Ascending aorta (tissue), 2 donors: ENCODE results near the gene DYNLT1. TPM values are rescaled to one million over a fixed set of nuclear protein-coding genes. Genes with fewer than 3 reads are reported as not detected.

Experiments
- DNase-seq, 2 donors: peaks; one replicate each; pipeline ENCODE4 v3.0.0-alpha.2; 2019; ENCODE audit warnings: low spot score in 2 of 2
- H3K27ac ChIP-seq, 2 donors: fragments of 200-600 bp; sonication (generic); one replicate each; pipeline ENCODE4 v1.5.1; 2016 to 2017; ENCODE audit warnings: mild to moderate bottlenecking in 1 of 2
- H3K27me3 ChIP-seq: fragments of 200-600 bp; sonication (generic); one replicate; pipeline ENCODE4 v1.5.1; 2017
- H3K36me3 ChIP-seq, 2 donors: fragments of 200-600 bp; sonication (generic); one replicate each; pipeline ENCODE4 v1.5.1; 2016
- H3K4me1 ChIP-seq, 2 donors: fragments of 200-600 bp; sonication (generic); one replicate each; pipeline ENCODE4 v1.5.1; 2016 to 2017; ENCODE audit warnings: mild to moderate bottlenecking in 1 of 2
- H3K4me3 ChIP-seq, 2 donors: fragments of 200-600 bp; sonication (generic); one replicate each; pipeline ENCODE4 v1.5.1; 2016 to 2017; ENCODE audit warnings: mild to moderate bottlenecking in 1 of 2
- H3K9me3 ChIP-seq, 2 donors: fragments of 200-600 bp; sonication (generic); one replicate each; pipeline ENCODE4 v1.5.1; 2016
- intact Hi-C: fragments of 100-400 bp; cut with DNase I; formaldehyde crosslinking; loops from one replicate; pipeline ENCODE4 v1.15.1; 2023
- total RNA-seq: library from RNA; depleted of rRNA; stranded (reverse); fragments of >200 nt; gene quantifications from one replicate; pipeline ENCODE4 v1.1.0, GENCODE V29; 2016
- TF ChIP-seq, protein P1 (sequence below), 3 experiments: fragments of 200-600 bp in 2 of 3; fragments of 450-650 bp in 1 of 3; sonication (generic) in 2 of 3; IDR thresholded peaks; one replicate each; pipeline ENCODE4 v1.5.1; 2016 to 2019; ENCODE audit warnings: antibody characterized with exemption in 3 of 3, mild to moderate bottlenecking in 1 of 3, moderate library complexity in 1 of 3

DYNLT1 gene
- 5.7 TPM for total RNA-seq

- peaks cover 10 to 42% of the 10 kb centered on the region in 2 donors for H3K4me1 ChIP-seq
- no peaks in the 10 kb centered on the region for H3K9me3 ChIP-seq
- H3K4me3 ChIP-seq: peak within 1 kb of the TSS; percentile 86 to 90
- TF ChIP-seq, protein P1, sequence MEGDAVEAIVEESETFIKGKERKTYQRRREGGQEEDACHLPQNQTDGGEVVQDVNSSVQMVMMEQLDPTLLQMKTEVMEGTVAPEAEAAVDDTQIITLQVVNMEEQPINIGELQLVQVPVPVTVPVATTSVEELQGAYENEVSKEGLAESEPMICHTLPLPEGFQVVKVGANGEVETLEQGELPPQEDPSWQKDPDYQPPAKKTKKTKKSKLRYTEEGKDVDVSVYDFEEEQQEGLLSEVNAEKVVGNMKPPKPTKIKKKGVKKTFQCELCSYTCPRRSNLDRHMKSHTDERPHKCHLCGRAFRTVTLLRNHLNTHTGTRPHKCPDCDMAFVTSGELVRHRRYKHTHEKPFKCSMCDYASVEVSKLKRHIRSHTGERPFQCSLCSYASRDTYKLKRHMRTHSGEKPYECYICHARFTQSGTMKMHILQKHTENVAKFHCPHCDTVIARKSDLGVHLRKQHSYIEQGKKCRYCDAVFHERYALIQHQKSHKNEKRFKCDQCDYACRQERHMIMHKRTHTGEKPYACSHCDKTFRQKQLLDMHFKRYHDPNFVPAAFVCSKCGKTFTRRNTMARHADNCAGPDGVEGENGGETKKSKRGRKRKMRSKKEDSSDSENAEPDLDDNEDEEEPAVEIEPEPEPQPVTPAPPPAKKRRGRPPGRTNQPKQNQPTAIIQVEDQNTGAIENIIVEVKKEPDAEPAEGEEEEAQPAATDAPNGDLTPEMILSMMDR (IDR thresholded peaks at IDR 0.05): no peak
- H3K27me3 ChIP-seq: no peaks in the 10 kb centered on the region
- intact Hi-C loops: loop anchor here (1.0 to 10.0 kb wide), 5 partner anchors 48 to 1080 kb away; partner anchors contain the start of genes EZR and WTAP
- H3K36me3 ChIP-seq: peaks cover 0 to 11% of the 10 kb centered on the region in 2 donors
- DNase-seq: peak; percentile 76 to 97
- peak within 1 kb of the TSS; percentile 90 to 97 for H3K27ac ChIP-seq
These were observed at the start of gene DYNLT1 for GRCh38 chr6:158644231-158645063. TSS of gene DYNLT1 (minus strand) at chr6:158644743. CDS start at chr6:158644708, 35 bp downstream.

GRCh38 chr6:158688860-158689259 is 44.3 kb upstream of the DYNLT1 start:
- H3K27me3 ChIP-seq: no peaks in the 10 kb centered on the region
- TF ChIP-seq, protein P1 (IDR thresholded peaks at IDR 0.05): no peak
- H3K4me1 ChIP-seq: no peaks in the 10 kb centered on the region
- intact Hi-C loops: no loop called here
- no peaks in the 10 kb centered on the region for H3K9me3 ChIP-seq
- no peak overlapping the region for H3K4me3 ChIP-seq
- no peak for DNase-seq
- H3K36me3 ChIP-seq: no peaks in the 10 kb centered on the region
- no peak overlapping the region for H3K27ac ChIP-seq

GRCh38 chr6:158687506-158687905 is 43.0 kb upstream of the DYNLT1 start:
- TF ChIP-seq, protein P1 (IDR thresholded peaks at IDR 0.05): no peak
- no peaks in the 10 kb centered on the region for H3K27me3 ChIP-seq
- H3K4me1 ChIP-seq: no peaks in the 10 kb centered on the region
- H3K4me3 ChIP-seq: no peak overlapping the region
- no peaks in the 10 kb centered on the region for H3K9me3 ChIP-seq
- no peak overlapping the region for H3K27ac ChIP-seq
- no peaks in the 10 kb centered on the region for H3K36me3 ChIP-seq
- intact Hi-C loops: no loop called here
- no peak for DNase-seq

- TF ChIP-seq, protein P1 (IDR thresholded peaks at IDR 0.05): no peak
- DNase-seq: no peak
- no peak overlapping the region for H3K4me3 ChIP-seq
- H3K27me3 ChIP-seq: no peaks in the 10 kb centered on the region
- no peaks in the 10 kb centered on the region for H3K36me3 ChIP-seq
- H3K4me1 ChIP-seq: no peaks in the 10 kb centered on the region
- H3K27ac ChIP-seq: no peak overlapping the region
- intact Hi-C loops: no loop called here
- no peaks in the 10 kb centered on the region for H3K9me3 ChIP-seq
These were observed 42.3 kb upstream of the DYNLT1 start for GRCh38 chr6:158686791-158687381.

GRCh38 chr6:158686311-158686710 is 41.8 kb upstream of the DYNLT1 start:
- TF ChIP-seq, protein P1 (IDR thresholded peaks at IDR 0.05): no peak
- Histone ChIP-seq H3K27ac (no peak overlapping the region), H3K27me3 (no peaks in the 10 kb centered on the region), H3K9me3 (no peaks in the 10 kb centered on the region), H3K36me3 (no peaks in the 10 kb centered on the region), H3K4me1 (no peaks in the 10 kb centered on the region), H3K4me3 (no peak overlapping the region)
- DNase-seq: no peak
- intact Hi-C loops: no loop called here
